Mesenchymal stem cell (in vitro differentiated cells and primary cell): Measurements from ENCODE around the gene WNK1.

Experiments used
- DNase-seq: peaks from one replicate; pipeline ENCODE4 v3.0.0-alpha.2; 2013
- H2AFZ ChIP-seq: one replicate; pipeline ENCODE4 v1.6.1; 2013; ENCODE audit warnings: low read depth, mild to moderate bottlenecking, control low read depth, inconsistent platforms, low read length, moderate library complexity
- H2AK5ac ChIP-seq: 2 replicates; pipeline ENCODE4 v1.6.1; 2013; ENCODE audit warnings: low read length, moderate library complexity, mild to moderate bottlenecking, inconsistent platforms; ENCODE audit not compliant: severe bottlenecking
- H2BK120ac ChIP-seq: one replicate; pipeline ENCODE4 v1.6.1; 2013; ENCODE audit warnings: low read depth, mild to moderate bottlenecking, inconsistent platforms, low read length, moderate library complexity
- H2BK12ac ChIP-seq, 2 experiments: one replicate each; pipeline ENCODE4 v1.6.1; 2013; ENCODE audit warnings: inconsistent platforms in 2 of 2, low read length in 2 of 2, mild to moderate bottlenecking in 2 of 2, moderate library complexity in 2 of 2, control low read depth in 1 of 2
- H2BK15ac ChIP-seq: one replicate; pipeline ENCODE4 v1.6.1; 2013; ENCODE audit warnings: mild to moderate bottlenecking, low read depth, inconsistent platforms; ENCODE audit not compliant: poor library complexity, severe bottlenecking
- H2BK5ac ChIP-seq: 2 replicates; pipeline ENCODE4 v1.6.1; 2013; ENCODE audit warnings: low read depth, mild to moderate bottlenecking, low read length, control low read depth, inconsistent platforms; ENCODE audit not compliant: poor library complexity, severe bottlenecking
- H3K14ac ChIP-seq, 2 experiments: one replicate each; pipeline ENCODE4 v1.6.1; 2013; ENCODE audit warnings: inconsistent platforms in 2 of 2, low read length in 2 of 2, control low read depth in 1 of 2, mild to moderate bottlenecking in 1 of 2, moderate library complexity in 1 of 2
- H3K18ac ChIP-seq, 2 experiments: one replicate each; pipeline ENCODE4 v1.6.1; 2013; ENCODE audit warnings: inconsistent platforms in 2 of 2, low read length in 2 of 2, control low read depth in 1 of 2, low read depth in 1 of 2, mild to moderate bottlenecking in 1 of 2
- H3K23ac ChIP-seq, 2 experiments: one replicate each; pipeline ENCODE4 v1.6.1; 2013; ENCODE audit warnings: inconsistent platforms in 2 of 2, low read length in 2 of 2, mild to moderate bottlenecking in 2 of 2, moderate library complexity in 2 of 2, control low read depth in 1 of 2
- H3K27ac ChIP-seq: 2 replicates; pipeline ENCODE4 v1.5.1; 2013; ENCODE audit warnings: mild to moderate bottlenecking, moderate library complexity, low read length, control low read depth, inconsistent platforms; ENCODE audit not compliant: poor library complexity, severe bottlenecking
- H3K27me3 ChIP-seq, 2 experiments: 2 replicates each; pipeline versions ENCODE4 v1.6.1 to v1.7.0; 2013; ENCODE audit warnings: low read length in 2 of 2, mild to moderate bottlenecking in 2 of 2, moderate library complexity in 2 of 2, control low read depth in 1 of 2, inconsistent platforms in 1 of 2; ENCODE audit not compliant: control insufficient read depth in 1 of 2, insufficient read depth in 1 of 2
- H3K36me3 ChIP-seq, 2 experiments: 2 replicates each; pipeline versions ENCODE4 v1.6.1 to v1.7.0; 2013; ENCODE audit warnings: low read length in 2 of 2, control low read depth in 1 of 2, inconsistent platforms in 1 of 2, low read depth in 1 of 2, mild to moderate bottlenecking in 1 of 2; ENCODE audit not compliant: insufficient read depth in 2 of 2, control insufficient read depth in 1 of 2
- H3K4ac ChIP-seq, 2 experiments: one replicate each; pipeline ENCODE4 v1.6.1; 2013; ENCODE audit warnings: inconsistent platforms in 2 of 2, low read length in 2 of 2, mild to moderate bottlenecking in 2 of 2, moderate library complexity in 2 of 2, control low read depth in 1 of 2, low read depth in 1 of 2
- H3K4me1 ChIP-seq: 2 replicates; pipeline ENCODE4 v1.6.1; 2013; ENCODE audit warnings: low read depth, low read length, control low read depth; ENCODE audit not compliant: control insufficient read depth, insufficient read depth
- H3K4me2 ChIP-seq: 2 replicates; pipeline ENCODE4 v1.6.1; 2013; ENCODE audit warnings: low read length, mild to moderate bottlenecking, inconsistent platforms; ENCODE audit not compliant: poor library complexity, severe bottlenecking
- H3K4me3 ChIP-seq, 2 experiments: 2 replicates each; pipeline versions ENCODE4 v1.5.1 to v1.7.0; 2013; ENCODE audit warnings: low read length in 2 of 2, mild to moderate bottlenecking in 2 of 2, control low read depth in 1 of 2, low read depth in 1 of 2; ENCODE audit not compliant: insufficient read depth in 1 of 2
- H3K79me1 ChIP-seq: replicated peaks from 2 replicates; pipeline ENCODE4 v1.6.1; 2013; ENCODE audit warnings: mild to moderate bottlenecking, control low read depth, low read length, inconsistent platforms; ENCODE audit not compliant: poor library complexity, severe bottlenecking
- H3K9ac ChIP-seq: 2 replicates; pipeline ENCODE4 v1.7.0; 2013; ENCODE audit warnings: mild to moderate bottlenecking, low read length, moderate library complexity
- H3K9me3 ChIP-seq: 2 replicates; pipeline ENCODE4 v1.7.0; 2013; ENCODE audit warnings: mild to moderate bottlenecking, low read length; ENCODE audit not compliant: control insufficient read depth
- H4K8ac ChIP-seq: one replicate; pipeline ENCODE4 v1.6.1; 2013; ENCODE audit warnings: inconsistent platforms, mild to moderate bottlenecking, low read length, moderate library complexity
- H4K91ac ChIP-seq: one replicate; pipeline ENCODE4 v1.6.1; 2013; ENCODE audit warnings: mild to moderate bottlenecking, low read length, inconsistent platforms
- WGBS: methylation state at CpG from one replicate; pipeline ENCODE4 v1.1.7; 2013; ENCODE audit warnings: mixed read lengths; 5-methylcytosine and 5-hydroxymethylcytosine counted together

The WNK1 gene

DNA sequence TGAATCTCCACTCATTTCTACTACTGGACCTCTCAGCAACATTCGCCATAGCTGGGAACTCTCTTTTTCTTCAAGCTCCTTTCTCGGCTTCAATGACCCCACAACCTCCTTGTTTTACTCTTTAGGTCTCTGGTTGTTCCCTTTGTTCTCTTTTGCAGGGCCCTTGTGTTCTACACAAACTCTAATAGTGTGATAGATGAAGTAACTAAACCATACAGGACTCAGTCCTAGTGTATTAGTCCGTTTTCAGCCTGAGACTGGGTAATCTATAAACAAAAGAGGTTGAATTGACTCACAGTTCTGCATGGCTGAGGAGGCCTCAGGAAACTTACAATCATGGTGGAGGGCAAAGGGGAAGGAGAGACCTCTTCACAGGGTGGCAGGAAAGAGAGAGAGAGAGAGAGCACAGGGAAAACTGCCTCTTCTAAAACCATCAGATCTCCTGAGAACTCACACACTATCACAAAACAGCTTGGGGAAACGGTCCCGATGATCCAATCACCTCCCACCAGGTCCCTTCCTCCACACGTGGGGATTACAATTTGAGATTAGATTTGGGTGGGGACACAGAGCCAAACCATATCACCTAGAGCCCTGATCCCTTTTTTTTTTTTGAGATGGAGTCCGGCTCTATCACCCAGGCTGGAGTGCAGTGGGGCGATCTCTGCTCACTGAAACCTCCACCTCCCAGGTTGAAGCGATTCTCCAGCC is 32.0 kb upstream of the WNK1 start:
- Histone ChIP-seq H4K91ac (no peak overlapping the region), H3K14ac (no peak overlapping the region), H3K4ac (no peak overlapping the region), H2BK120ac (no peak overlapping the region), H3K27me3 (no peaks in the 10 kb centered on the region), H2AK5ac (no peak overlapping the region), H3K27ac (no peak overlapping the region), H3K9me3 (no peaks in the 10 kb centered on the region), H3K4me3 (no peak overlapping the region), H2AFZ (no peak overlapping the region), H3K79me1 (no peaks in the 10 kb centered on the region), H2BK15ac (no peak overlapping the region), H2BK12ac (no peak overlapping the region), H2BK5ac (no peak overlapping the region), H4K8ac (no peak overlapping the region), H3K9ac (no peak overlapping the region), H3K36me3 (no peaks in the 10 kb centered on the region), H3K18ac (no peak overlapping the region), H3K4me1 (peaks cover 5% of the 10 kb centered on the region), H3K23ac (no peak overlapping the region), H3K4me2 (no peak overlapping the region)
- WGBS = 92% methylated on average over 8 of the region's 9 CpGs
- DNase-seq = no peak

DNA sequence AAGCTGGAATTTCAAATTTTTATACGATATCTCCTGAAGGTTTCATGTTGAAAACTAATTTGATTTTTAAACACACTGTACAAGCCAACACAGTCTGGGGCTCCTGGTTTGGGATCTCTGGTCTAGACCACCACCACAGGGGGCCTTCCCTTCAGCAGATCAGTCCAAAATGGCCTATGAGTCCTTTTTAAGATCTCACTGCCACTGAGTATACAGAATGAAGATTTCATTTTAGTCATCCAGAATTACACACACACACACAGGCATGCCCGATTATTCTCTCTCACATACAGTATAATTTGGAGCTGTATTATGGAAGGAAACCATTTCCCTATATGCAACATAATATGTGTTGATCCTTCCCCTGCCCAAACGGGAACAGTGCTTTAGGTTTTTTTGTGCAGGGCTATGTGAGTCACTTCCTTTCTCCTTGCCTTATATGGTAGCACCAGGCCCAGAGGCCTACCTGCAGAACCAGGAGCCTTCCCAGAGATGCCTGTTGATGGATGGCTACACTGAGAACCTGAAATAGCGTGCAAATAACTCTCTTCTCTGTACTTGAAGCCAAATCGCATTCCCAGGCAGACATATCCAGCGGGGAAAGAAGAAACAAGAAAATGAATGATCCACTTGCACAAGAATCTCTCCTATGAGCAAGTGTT is 28.1 kb upstream of the WNK1 start:
- Histone ChIP-seq H2BK120ac (no peak overlapping the region), H3K27me3 (no peaks in the 10 kb centered on the region), H2BK12ac (no peak overlapping the region), H2AFZ (no peak overlapping the region), H2AK5ac (no peak overlapping the region), H3K4me1 (peaks cover 5% of the 10 kb centered on the region), H3K4me3 (no peak overlapping the region), H3K9ac (no peak overlapping the region), H2BK15ac (no peak overlapping the region), H4K91ac (no peak overlapping the region), H3K18ac (no peak overlapping the region), H3K23ac (no peak overlapping the region), H3K79me1 (no peaks in the 10 kb centered on the region), H2BK5ac (no peak overlapping the region), H3K36me3 (no peaks in the 10 kb centered on the region), H3K27ac (no peak overlapping the region), H3K4me2 (no peak overlapping the region), H3K9me3 (no peaks in the 10 kb centered on the region), H3K14ac (no peak overlapping the region), H4K8ac (no peak overlapping the region), H3K4ac (no peak overlapping the region)
- DNase-seq = no peak
- WGBS = 78% methylated on average over 5 of the region's 6 CpGs

DNA sequence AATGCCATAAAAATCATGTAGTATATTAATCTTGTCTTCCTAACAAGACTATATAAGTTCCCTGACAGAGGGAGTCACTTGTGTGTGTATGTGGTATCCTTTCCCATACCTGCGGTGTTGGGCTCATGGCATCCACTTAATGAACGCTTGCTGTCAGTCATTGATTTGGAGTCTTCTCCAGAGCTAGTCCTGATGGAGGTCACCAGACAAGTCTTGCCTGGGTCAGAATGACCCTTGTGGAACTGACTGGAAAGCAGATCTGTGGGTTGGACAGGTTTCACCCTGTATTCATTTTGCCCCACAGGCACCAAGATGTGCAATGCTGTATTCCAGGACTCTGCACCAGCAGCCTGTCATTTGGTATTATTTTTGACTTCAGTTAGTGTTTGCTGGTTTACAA is 27.3 kb upstream of the WNK1 start:
- Histone ChIP-seq H2AK5ac (no peak overlapping the region), H3K9ac (no peak overlapping the region), H3K23ac (no peak overlapping the region), H3K36me3 (no peaks in the 10 kb centered on the region), H3K4me3 (no peak overlapping the region), H3K27ac (no peak overlapping the region), H3K4me2 (no peak overlapping the region), H3K4me1 (peaks cover 5% of the 10 kb centered on the region), H2BK5ac (no peak overlapping the region), H4K91ac (no peak overlapping the region), H2BK12ac (no peak overlapping the region), H2AFZ (no peak overlapping the region), H2BK15ac (no peak overlapping the region), H3K14ac (no peak overlapping the region), H2BK120ac (no peak overlapping the region), H3K27me3 (no peaks in the 10 kb centered on the region), H3K79me1 (no peaks in the 10 kb centered on the region), H3K4ac (no peak overlapping the region), H4K8ac (no peak overlapping the region), H3K9me3 (no peaks in the 10 kb centered on the region), H3K18ac (no peak overlapping the region)
- no peak for DNase-seq
- WGBS = 100% methylated on average over 2 of the region's 2 CpGs

DNA sequence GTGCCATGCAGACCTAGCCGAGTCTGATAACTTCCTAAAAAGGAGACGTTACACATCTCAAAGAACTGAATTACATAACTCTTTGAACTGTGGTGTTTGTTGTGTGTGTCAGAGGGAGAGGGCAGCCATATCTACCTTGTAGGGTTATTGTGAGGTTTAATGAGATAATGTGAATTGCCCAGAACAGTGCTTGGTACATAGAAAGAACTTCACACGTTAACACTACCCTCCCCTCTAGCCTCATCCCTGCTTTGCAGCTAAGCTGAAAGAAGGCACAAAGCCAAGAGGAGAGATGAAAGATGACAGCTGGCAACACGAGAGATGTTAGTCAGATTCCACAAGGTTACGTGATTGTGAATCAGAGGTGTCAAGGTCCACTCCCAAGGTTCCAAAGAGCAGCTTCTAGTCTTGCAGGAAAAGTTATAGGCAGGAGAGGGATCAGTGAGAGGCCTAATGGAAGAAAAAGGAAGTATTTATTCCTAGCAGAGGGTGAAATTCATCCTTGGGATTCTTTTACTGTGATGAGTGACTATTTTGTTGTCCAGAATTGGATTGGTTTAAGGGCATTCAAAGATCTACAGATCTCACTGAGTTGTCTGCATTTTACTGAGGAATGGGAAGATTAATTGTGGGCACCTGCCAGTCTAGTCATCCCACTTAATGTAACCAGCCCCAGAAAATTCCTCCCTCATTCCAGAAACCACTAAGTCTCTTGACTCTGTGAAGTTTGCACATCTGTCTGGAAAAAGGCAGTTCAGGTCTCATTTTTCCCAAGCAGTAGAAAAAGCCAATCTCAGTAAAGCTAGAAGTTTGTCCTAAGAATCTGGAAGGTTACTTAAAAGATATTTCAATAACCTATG is 25.9 kb upstream of the WNK1 start:
- Histone ChIP-seq H3K4me2 (no peak overlapping the region), H2BK12ac (no peak overlapping the region), H3K27me3 (no peaks in the 10 kb centered on the region), H3K27ac (no peak overlapping the region), H4K91ac (no peak overlapping the region), H3K4me3 (no peak overlapping the region), H3K4me1 (peaks cover 5% of the 10 kb centered on the region), H3K14ac (no peak overlapping the region), H2AFZ (no peak overlapping the region), H3K9me3 (no peaks in the 10 kb centered on the region), H2BK5ac (no peak overlapping the region), H3K23ac (no peak overlapping the region), H3K18ac (no peak overlapping the region), H3K9ac (no peak overlapping the region), H3K36me3 (no peaks in the 10 kb centered on the region), H3K4ac (no peak overlapping the region), H3K79me1 (no peaks in the 10 kb centered on the region), H4K8ac (no peak overlapping the region), H2BK120ac (no peak overlapping the region), H2AK5ac (no peak overlapping the region), H2BK15ac (no peak overlapping the region)
- no peak for DNase-seq
- 66% methylated on average over 4 of the region's 5 CpGs for WGBS
